ENCODE measurements around the gene SENP5. TPM values are rescaled to one million over a fixed set of nuclear protein-coding genes. Genes with fewer than 3 reads are reported as not detected.
A peak's percentile ranks its signal among the peaks of the same experiment; 100 is the strongest.

The SENP5 gene
- total and polyA plus RNA-seq, 9 of the 15 experiments (the other 6 are each of a cell fraction or from before 2014, with no cell fraction given): 18.3 to 59.7 (median 35.8) TPM

GRCh38 chr3:196969134-196969659, 101.5 kb downstream of the SENP5 start (continued):
- TF ChIP-seq MGA (IDR thresholded peaks at IDR 0.05): peak; percentile 81
- no peak for TF ChIP-seq ZNF316 (IDR thresholded peaks at IDR 0.05)
- TF ChIP-seq CLOCK (CRISPR knock-in tag; IDR thresholded peaks at IDR 0.05; ENCODE audit: borderline replicate concordance): peak; percentile 23; the same call in 1 of the 2 replicates
- TF ChIP-seq NFIX (CRISPR knock-in tag; IDR thresholded peaks at IDR 0.05; ENCODE audit: low read depth): no peak
- TF ChIP-seq CBFB (CRISPR knock-in tag; IDR thresholded peaks at IDR 0.05): no peak
- TF ChIP-seq ZNF311 (CRISPR knock-in tag; IDR thresholded peaks at IDR 0.05): peak; percentile 88
- peak; percentile 67; the same call in 1 of the 2 replicates for TF ChIP-seq MTF1 (CRISPR knock-in tag; IDR thresholded peaks at IDR 0.05; ENCODE audit: borderline replicate concordance)
- TF ChIP-seq SP1 (CRISPR knock-in tag; IDR thresholded peaks at IDR 0.05): no peak
- TF ChIP-seq PHB2 (IDR thresholded peaks at IDR 0.05; ENCODE audit: low read depth): no peak
- TF ChIP-seq TEAD2 (tag; IDR thresholded peaks at IDR 0.05): 0 out of 2 replicates have a peak, but pooled peaks have one; percentile 17
- no peak for TF ChIP-seq GTF3C2 (IDR thresholded peaks at IDR 0.05; ENCODE audit: borderline replicate concordance, extremely low read depth, insufficient read length)

Data from K562 (cell line).